Right renal pelvis (tissue), 4 donors: ENCODE results near the gene AFDN. TPM values are rescaled to one million over a fixed set of nuclear protein-coding genes. Genes with fewer than 3 reads are reported as not detected.
A peak's percentile ranks its signal among the peaks of the same experiment; 100 is the strongest.

ENCODE experiments used
- DNase-seq, 4 donors: peaks; one replicate each; pipeline ENCODE4 v3.0.0-alpha.2; 2013; ENCODE audit warnings: low read depth in 4 of 4, low spot score in 3 of 4, missing footprints in 1 of 4
- polyA plus RNA-seq, 4 donors: library from polyadenylated mRNA; unstranded; fragments of 120-200 nt; gene quantifications; one replicate each; pipeline ENCODE4 v1.2.1, GENCODE V29; 2013; ENCODE audit not compliant: insufficient read length in 4 of 4

AFDN gene
- polyA plus RNA-seq, 4 donors: 162 to 199 (median 171) TPM

GRCh38 chr6:167910652-167911051 lies 83.9 kb downstream of the AFDN start:
- no peak for DNase-seq

GRCh38 chr6:167912494-167912893 lies 85.8 kb downstream of the AFDN start:
- no peak for DNase-seq

DNA sequence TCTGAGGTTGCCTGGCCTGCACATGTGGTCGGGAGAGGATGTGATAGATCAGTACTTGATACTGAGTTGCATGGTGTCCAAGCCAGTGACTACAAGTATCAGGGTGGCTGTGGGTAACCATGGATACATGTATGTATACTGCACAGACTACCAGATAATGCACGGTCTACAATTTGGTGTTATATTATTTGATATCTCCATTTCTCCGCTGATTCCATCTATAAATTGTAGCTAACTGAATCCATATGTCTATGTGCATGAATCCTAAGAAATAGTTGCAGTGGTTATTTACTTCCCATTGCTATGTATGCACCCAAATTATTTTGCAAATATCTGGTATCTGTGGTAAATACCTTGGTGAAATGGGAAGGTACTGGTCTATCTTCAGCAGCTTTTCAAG lies 87.0 kb downstream of the AFDN start:
- no peak for DNase-seq

GRCh38 chr6:167915139-167915538 lies 88.4 kb downstream of the AFDN start:
- DNase-seq: no peak

GRCh38 chr6:167917551-167918154 lies 90.9 kb downstream of the AFDN start:
- no peak for DNase-seq

DNA sequence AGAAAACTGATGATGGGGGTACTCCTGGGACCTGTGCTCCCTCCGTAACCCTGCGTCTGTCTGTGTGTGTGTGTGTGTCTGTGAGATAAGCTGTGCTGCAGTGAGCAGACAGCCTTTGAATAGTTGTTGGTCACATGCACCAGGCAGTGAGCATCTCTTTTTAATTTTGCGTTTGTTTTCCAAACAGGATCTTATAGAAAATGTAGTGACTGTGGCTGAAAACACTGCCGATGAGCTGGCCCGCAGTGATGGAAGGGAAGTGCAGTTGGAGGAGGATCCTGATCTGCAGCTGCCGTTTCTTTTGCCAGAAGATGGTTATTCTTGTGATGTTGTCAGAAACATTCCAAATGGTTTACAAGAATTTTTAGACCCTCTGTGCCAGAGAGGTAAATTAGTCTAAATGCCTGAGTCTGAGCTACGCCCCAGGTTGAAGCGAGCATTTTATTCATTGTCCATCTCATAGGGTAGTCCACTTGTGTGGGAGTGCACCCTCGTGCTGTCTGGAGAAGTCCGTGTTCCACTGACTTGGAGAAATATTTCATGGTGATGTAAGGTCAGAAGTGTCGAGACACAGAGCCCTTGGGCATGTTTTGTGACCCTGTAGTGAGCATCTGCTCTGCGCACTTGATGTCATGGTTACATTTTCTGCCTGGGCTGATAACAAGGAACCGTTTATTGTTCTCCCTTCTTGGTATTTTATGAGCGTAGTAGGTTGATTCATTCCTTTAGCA lies 92.0 kb downstream of the AFDN start:
- no peak for DNase-seq

DNA sequence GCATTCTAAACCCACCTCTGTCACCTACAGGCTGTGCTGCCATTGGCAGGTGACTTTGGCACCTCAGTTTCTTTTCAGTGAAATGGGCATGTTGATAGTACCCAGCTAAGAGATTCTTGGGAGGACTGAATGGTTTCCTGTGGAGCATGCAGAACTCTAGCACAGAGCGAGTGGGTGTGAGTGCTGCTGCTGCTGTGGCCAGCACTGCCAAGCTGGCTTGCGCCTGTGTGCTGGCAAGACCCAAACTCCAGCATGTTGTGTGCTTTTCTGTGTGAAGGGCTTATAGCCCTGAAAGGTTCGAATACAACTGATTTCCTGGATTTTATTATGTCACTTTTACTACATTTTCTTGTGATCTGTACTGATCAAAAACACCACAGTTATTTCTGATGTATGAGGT lies 92.6 kb downstream of the AFDN start:
- DNase-seq: no peak

DNA sequence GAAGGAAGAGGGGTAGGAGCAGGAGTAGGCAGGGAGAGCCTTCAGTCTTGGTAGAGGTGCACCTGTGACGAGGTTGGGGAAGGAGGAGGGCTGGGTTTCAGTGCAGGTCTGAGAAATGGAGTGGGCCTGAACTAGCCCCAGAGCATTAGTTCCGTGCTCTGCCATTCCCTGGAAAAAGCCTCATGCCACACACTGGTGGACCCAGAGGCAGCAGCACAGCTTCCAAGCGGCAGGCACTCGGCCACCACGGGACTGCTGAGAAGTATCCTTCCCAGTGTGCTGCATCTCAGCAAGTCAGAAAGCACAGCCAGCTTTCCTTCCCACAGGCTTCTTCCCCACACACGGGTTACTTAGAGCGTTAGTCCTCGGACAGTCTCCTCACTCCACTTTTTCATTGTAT lies 93.5 kb downstream of the AFDN start:
- DNase-seq: no peak

GRCh38 chr6:167921831-167922230 lies 95.1 kb downstream of the AFDN start:
- DNase-seq: no peak

DNA sequence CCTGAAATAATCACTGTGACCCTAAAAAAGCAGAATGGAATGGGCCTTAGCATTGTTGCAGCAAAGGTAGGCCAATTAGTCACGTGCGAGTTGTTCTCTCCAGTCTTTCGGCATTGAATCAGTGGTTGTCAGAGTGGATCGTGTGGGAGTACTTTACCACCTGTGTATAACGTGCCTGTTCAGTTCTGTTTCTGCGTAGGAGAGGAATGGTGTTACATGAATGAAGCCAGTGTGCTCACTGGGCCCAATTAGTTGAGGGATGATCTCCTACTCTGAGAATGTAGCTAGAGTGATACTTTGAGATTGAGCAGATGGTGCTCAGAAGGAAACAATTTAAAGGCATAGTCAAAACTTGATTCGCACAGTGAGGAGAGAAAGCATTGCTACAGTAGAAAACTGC lies 98.3 kb downstream of the AFDN start:
- DNase-seq: no peak

- DNase-seq: no peak
Measured at GRCh38 chr6:167927246-167927645, 100.5 kb downstream of the AFDN start.

DNA sequence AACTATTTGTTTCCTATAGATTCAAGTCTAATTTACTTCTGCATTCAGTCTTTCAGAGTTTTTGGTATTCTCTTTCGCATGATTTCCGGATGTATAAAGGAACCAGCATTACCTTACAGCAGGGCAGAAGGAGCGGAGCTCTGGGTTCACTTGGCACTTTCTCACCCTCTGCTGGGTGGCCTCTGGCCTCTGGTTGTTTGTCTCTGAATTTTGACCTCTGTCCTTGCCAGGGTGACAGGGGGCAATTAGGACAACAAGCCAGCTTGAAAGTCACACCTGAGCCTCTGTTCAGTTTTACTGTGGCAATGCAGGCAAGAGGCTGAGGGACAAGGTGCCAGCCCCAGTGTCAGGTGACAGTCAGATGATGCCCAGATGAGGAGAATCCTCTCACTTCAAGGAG lies 101.4 kb downstream of the AFDN start:
- DNase-seq: no peak

GRCh38 chr6:167930295-167930694 lies 103.6 kb downstream of the AFDN start:
- no peak for DNase-seq

GRCh38 chr6:167932468-167933276 lies 106.0 kb downstream of the AFDN start:
- peak; percentile 12 to 54 (median 42) for DNase-seq

DNA sequence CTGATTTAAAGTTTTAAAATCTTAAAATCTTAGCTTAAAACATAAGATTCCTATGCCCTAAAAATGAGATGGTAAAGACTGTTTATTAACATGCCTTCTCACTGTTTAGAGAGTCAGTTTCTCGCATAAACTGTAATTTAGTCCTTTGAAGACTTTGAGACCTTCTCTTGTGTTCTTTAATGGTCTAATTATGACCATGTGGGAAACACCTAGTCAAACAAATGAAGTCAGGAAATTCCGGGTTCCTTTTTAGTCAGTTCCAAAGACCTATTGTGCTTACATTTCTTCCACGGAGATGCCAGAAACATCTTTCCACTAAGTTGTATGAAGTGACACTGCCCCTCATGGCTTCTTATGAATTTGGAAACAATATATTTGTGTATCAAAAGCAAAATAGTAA lies 106.6 kb downstream of the AFDN start:
- DNase-seq: no peak

DNA sequence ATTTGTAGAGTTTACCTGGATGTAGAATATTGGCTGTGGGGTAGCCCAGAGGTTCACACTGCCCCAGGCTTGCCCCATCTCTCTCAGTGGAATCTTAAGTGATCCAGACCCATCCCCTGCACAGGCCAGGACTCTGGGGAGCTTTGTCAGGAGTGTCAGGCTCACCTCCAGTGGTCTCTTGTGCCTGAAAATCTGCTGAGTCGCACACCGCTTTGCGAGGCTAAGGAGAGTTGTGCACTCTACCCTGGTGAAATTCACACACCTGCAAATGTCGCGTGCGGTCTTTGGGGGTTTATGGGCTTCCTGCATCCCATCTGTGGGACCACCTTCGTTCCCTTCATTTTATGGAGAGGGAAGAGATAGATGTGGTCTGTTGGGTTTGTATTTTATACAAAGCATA lies 107.1 kb downstream of the AFDN start:
- no peak for DNase-seq

DNA sequence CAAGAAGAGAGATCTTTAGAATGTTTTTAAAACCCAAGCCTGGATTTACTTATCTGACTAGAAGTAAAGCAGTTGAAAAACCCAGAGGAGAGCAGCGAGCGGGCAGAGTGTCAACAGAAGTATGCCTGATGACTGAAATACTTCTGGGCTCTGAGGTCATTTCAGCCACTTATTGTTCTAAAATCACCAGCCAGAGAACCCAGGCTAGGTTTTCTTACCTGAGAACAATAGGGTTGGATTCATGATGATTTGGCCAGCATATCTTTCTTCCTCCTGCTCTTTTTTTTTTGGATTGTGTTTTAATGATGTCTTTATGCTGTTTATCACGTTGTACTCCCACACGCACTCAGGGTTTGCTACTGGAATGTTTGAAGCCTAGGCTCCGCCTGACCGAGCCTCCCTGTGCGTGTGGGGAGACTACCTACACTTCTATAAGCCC lies 107.7 kb downstream of the AFDN start:
- DNase-seq: peak in 2 of 4 donors; percentile 15 to 46

GRCh38 chr6:167936051-167936450 lies 109.3 kb downstream of the AFDN start:
- DNase-seq: no peak

DNA sequence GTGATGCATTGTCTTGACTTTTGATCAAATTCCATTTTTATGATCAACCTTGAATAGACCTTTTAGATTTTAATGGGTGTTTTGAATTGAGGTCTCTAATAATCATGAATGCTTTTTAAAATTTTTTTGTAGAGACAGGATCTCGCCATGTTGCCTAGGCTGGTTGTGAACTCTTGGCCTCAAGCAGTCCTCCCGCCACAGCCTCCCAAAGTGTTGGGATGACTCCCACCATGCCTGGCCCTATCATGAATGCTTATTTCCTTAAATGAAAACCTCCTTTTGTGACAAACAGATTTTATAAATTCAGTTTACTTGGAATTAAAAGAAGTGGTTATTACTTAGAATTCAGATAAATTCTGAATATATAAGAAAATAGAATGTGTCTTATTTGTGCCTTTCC lies 110.6 kb downstream of the AFDN start:
- no peak for DNase-seq

DNA sequence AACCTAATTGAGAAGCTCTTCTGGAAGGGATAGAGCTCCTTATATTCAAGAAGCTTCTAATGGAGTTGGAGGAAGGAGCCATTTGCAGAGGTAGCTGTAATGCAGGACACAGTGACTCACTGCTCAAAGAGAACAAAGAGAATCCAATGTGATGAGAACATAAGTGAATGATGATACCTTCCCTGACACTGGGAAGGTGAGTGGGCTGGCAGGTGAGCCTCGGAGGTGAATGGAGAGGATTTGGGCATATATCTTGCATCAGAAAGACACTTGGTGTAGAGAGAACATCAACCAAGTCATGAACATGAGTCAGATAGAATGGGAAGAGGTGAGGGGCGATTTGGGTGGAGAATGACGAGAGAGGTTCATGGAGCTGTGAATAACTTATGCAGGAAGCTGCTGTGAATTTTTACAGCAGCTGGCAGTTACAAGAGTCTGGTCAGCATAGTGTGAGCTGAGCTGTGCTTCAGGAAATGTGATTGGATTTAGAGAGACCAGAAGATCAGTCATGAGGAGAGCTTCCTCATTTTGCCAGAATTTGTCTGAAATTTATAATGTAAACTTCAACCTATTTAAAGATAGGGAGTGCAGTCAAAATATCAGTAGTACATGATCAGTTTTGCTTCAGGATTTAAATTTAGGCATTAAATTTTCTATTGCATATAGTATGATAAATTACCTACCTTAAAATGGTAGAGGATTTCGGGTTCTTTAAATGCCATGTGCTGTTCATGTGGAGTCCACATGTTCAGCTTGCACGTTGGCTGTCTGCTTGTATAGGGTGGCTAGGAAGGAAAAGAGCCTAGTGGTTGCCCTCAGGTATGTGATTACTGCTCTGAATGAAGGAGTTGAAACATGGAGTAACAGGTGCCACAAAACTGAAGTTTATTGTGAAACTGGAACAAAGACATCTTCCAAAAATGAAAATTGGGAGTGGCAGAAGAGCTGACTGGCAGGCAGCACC lies 111.5 kb downstream of the AFDN start:
- no peak for DNase-seq
